ENCODE measurements around the gene ABCA6. TPM values are rescaled to one million over a fixed set of nuclear protein-coding genes. Genes with fewer than 3 reads are reported as not detected.

ABCA6 gene
- total RNA-seq, 1 experiment from 2014 or later = not detected

DNA sequence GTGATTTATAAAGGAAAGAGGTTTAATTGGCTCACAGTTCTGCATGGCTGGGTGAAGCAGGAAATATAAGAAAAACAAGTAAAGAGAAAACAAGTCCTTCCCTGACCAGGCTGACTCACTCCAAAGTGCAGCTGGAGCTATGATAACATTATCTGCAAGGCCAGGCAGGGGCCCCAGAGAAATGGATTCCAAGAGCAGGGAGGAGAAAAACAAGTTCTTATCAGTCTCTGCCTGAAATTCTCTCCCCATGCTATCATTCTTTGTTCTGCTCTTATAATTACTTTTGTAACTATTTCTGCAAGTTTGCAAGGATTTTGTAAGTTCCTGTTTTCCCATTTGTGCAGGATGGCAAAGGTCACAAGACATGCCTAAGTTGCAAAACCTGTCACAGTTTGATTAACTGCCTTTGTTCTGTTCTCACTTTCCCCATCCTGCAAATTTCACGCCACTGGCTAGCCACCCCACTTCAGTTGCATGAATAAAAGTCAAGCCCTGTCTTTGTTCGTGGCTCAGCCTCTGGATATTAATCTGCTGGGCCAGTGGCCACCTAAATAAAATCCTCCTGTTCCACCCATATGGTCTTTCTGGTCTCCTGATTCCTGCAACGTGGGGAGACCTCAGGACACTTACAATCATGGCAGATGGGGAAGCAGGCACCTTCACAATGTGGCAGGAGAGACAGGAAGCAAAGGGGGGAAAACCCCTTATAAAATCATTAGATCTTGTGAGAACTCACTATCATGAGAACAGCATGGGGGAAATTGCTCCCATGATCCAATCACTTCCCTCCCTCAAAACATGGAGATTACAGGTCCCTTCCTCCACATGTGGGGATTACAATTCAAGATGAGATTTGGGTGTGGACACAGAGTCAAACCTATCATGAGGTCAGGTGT, 94.1 kb downstream of the ABCA6 start:
- peak; percentile 54 for DNase-seq (ENCODE audit: low read depth)

DNA sequence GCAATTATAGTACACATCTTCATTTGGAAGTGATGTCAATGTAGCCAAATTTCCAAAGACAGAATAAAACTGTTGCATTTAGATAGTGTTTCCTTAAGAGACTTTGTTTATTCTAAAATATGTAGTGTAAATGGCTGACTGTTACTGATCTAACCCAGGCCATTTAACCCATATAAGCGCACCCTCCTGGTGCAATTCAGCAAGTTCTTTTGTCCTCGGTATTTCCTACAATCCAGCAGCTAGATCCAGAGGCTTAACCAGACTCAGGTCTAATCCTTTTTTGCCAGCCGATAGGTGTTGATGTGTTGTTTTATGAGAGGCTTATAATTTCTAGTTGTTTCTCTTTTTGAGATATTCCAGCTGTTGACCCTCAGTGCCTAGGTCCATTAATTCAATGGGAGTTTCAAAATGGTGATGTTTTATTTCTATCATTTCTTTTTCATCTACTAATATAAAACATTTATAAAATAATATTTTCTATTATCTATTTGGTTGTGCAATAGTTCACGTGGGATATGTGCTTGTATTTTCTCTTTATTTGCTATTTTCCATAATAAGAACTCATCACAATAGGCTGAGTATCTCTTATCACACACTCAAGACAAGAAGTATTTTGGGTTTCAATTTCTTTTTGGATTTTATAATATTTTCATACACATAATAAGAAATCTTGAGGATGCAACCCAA, 95.4 kb downstream of the ABCA6 start:
- no peak for DNase-seq (ENCODE audit: low read depth)

- DNase-seq (ENCODE audit: low read depth) = no peak
Measured at GRCh38 chr17:69045646-69046045, 96.0 kb downstream of the ABCA6 start.

- no peak for DNase-seq (ENCODE audit: low read depth)
Measured at GRCh38 chr17:69044371-69044770, 97.3 kb downstream of the ABCA6 start.

DNA sequence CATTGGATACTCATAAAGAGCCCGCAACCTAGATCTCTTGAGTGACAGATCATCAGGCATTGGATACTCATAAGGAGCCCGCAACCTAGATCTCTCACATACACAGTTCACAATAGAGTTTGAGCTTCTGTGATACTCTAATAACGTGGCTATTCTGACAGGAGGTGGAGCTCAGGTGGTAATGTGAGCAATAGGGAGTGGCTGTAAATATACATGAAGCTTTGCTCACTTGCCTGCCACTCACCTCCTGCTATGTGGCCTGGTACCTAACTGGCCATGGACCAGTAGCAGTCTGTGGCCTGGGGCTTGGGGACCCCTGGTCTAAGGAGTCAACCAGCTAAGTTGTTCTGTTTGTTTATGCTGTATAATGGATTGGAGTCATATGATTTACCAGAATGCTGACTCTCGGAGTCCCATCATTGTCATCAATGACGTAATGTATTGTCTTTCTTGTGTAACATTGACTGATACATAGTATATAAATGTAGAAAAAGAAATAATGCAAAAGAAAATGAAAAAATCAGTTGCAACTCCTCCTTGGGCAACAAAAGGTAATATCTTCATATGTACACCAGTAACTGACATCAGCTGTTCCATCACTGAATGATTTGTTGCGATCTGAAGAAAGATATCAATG, 98.5 kb downstream of the ABCA6 start:
- DNase-seq (ENCODE audit: low read depth) = no peak

DNA sequence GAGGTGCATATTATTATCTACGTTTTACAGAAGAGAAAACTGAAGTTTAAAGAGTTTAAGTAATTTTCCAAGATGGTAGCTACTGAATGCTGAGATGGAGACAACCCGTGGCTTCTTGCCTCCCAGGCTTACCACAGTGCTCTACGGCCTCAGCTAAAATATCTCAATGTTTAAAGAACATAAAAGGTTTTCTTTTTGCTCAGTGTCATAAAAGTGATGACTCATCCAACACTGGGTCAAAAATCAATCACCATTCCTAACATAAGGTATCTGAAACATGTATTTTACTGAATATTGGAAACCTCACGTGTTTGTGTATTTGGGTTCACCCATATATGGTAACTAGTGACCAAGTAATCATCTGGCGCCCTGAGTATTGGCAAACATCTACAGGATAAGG, 99.4 kb downstream of the ABCA6 start:
- no peak for DNase-seq (ENCODE audit: low read depth)

DNA sequence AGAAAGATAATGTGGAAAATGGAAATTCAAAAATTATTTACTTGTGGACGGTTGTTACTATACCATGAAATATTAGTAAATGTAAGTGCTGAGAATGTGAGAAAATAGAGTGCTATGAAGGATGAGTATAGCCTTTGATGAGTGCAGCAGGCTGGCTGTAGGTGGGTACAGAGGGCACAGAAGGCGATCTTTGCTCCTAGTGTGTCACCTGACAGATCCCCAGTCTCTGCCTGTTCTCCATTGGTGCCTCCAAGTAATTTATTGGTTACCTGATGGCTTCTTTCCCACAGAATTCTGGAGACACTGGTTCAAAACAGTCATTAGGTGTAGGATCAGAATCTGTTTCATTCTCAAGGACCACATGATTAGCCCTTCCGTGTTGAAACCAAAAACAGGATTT, 109.9 kb downstream of the ABCA6 start:
- DNase-seq (ENCODE audit: low read depth) = no peak

DNA sequence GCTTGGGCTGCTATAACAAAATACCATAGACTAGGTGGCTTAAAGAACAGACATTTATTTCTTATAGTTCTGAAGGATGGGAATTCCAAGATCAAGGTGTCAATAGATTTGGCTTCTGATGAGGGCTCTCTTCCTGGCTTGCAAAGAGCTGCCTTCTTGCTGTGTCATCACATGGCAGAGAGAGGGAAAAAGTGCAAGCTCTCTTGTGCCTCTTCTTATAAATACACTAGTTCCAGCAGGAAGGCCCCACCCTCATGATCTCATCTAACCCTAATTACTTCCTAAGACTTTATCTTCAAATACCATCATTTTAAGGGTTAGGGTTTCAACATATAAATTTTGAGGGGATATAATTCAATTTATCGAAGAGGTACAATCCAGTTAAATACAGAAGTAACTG, 111.5 kb downstream of the ABCA6 start:
- DNase-seq (ENCODE audit: low read depth) = no peak

Other genes with a start within 250 kb of the ABCA6 start
- gene ABCA8, start 186.5 kb downstream of the ABCA6 start, total RNA-seq (2014; rRNA removed; shearing (Covaris generic)) = not detected in 2 replicates
- gene ABCA9, start 81.0 kb downstream of the ABCA6 start, total RNA-seq (2014; rRNA removed; shearing (Covaris generic)) = not detected in 2 replicates
- gene ABCA10, start 86.9 kb upstream of the ABCA6 start, total RNA-seq (2014; rRNA removed; shearing (Covaris generic)) = 0.12 TPM in 1 of 2 replicates, not detected in the other
- 4.6 and 7.3 TPM in 2 replicates for gene ABCA5, start 185.2 kb upstream of the ABCA6 start, total RNA-seq (2014; rRNA removed; shearing (Covaris generic))